GM18951 (cell line): Measurements from ENCODE around the gene CLIC1.
"Not testable (repeated sequence)": the region's sequence is repeated elsewhere in the genome, so short reads cannot be mapped to it uniquely, and the experiment has no call there.

ENCODE experiments used
- POLR2A ChIP-seq: IDR thresholded peaks from 4 replicates; pipeline ENCODE4 v1.6.1; 2011; ENCODE audit warnings: mild to moderate bottlenecking; ENCODE audit not compliant: insufficient read length, insufficient read depth; ENCODE audit errors: extremely low read depth
- in situ Hi-C: fragments of 300-500 bp; cut with MboI; formaldehyde crosslinking; loops from one replicate; pipeline ENCODE4 v1.12.0; 2022; ENCODE audit warnings: low sequenced_read_pairs, mixed read lengths, inconsistent platforms; ENCODE audit not compliant: unreplicated experiment

Gene CLIC1

GRCh38 chr6:31718265-31718664 lies 18.1 kb downstream of the CLIC1 start:
- in situ Hi-C loops, result no loop called here
- no peak for TF ChIP-seq POLR2A

- in situ Hi-C loops, result no loop called here
- TF ChIP-seq POLR2A, result no peak
Observed at GRCh38 chr6:31717499-31718222, 18.7 kb downstream of the CLIC1 start.

- in situ Hi-C loops, result no loop called here
- no peak for TF ChIP-seq POLR2A
Observed at GRCh38 chr6:31715022-31715958, 21.0 kb downstream of the CLIC1 start, which contains the start of gene LY6G6D. TSS of gene LY6G6D (plus strand) at chr6:31715348. CDS start at chr6:31715356, 8 bp downstream.

- in situ Hi-C loops, result no loop called here
- no peak for TF ChIP-seq POLR2A
Observed at GRCh38 chr6:31713991-31714684, 22.2 kb downstream of the CLIC1 start.

- no peak for TF ChIP-seq POLR2A
- in situ Hi-C loops, result no loop called here
Observed at GRCh38 chr6:31713465-31713864, 22.9 kb downstream of the CLIC1 start.

- TF ChIP-seq POLR2A, result no peak
- in situ Hi-C loops, result no loop called here
Observed at GRCh38 chr6:31712296-31712695, 24.0 kb downstream of the CLIC1 start.

- TF ChIP-seq POLR2A, result no peak
- in situ Hi-C loops, result no loop called here
Observed at GRCh38 chr6:31711233-31711632, 25.1 kb downstream of the CLIC1 start.

- in situ Hi-C loops, result no loop called here
- no peak for TF ChIP-seq POLR2A
Observed at GRCh38 chr6:31710523-31711219, 25.7 kb downstream of the CLIC1 start.

GRCh38 chr6:31709157-31709556 lies 27.2 kb downstream of the CLIC1 start:
- in situ Hi-C loops, result not testable (repeated sequence)

GRCh38 chr6:31708224-31708623 lies 28.1 kb downstream of the CLIC1 start:
- in situ Hi-C loops, result no loop called here
- TF ChIP-seq POLR2A, result no peak

GRCh38 chr6:31707701-31708100 lies 28.6 kb downstream of the CLIC1 start:
- TF ChIP-seq POLR2A, result no peak
- in situ Hi-C loops, result no loop called here

GRCh38 chr6:31706599-31706998 lies 29.7 kb downstream of the CLIC1 start, which contains the start of gene LY6G6F:
TSS of gene LY6G6F (plus strand) at chr6:31706866. CDS start at chr6:31706907, 41 bp downstream.
- no peak for TF ChIP-seq POLR2A
- in situ Hi-C loops, result no loop called here

- TF ChIP-seq POLR2A, result no peak
- in situ Hi-C loops, result no loop called here
Observed at GRCh38 chr6:31705931-31706330, 30.4 kb downstream of the CLIC1 start.
